ENCODE data around the gene INA. TPM values are rescaled to one million over a fixed set of nuclear protein-coding genes. Genes with fewer than 3 reads are reported as not detected.

Gene INA
- 1.1 and 1.2 TPM in 2 replicates for total RNA-seq

DNA sequence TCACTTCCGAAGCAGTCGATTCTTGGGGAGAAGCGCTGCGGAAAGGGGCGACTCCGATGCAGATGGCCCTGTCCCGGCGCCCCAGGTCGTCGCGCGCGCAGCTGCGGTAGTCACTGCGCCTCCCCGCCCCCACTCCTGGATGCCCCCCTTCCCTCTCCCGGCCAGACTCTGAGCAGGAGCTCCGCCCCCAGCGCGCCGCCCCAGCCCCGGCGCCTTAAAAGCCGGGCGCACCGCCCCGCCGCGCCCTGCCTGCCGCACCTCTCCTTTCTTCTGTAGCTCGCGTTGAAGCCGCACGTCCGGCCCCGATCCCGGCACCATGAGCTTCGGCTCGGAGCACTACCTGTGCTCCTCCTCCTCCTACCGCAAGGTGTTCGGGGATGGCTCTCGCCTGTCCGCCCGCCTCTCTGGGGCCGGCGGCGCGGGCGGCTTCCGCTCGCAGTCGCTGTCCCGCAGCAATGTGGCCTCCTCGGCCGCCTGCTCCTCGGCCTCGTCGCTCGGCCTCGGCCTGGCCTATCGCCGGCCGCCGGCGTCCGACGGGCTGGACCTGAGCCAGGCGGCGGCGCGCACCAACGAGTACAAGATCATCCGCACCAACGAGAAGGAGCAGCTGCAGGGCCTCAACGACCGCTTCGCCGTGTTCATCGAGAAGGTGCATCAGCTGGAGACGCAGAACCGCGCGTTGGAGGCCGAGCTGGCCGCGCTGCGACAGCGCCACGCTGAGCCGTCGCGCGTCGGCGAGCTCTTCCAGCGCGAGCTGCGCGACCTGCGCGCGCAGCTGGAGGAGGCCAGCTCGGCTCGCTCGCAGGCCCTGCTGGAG, at the start of gene INA:
Gene INA (plus strand): TSS at position 243 of the 817 bp plus-strand sequence. CDS start 74 bp downstream, at position 317.

GRCh38 chr10:103245587-103245986, 31.4 kb upstream of the INA start, which contains the start of gene RPEL1:
TSS of gene RPEL1 (plus strand) at chr10:103245887. CDS start at chr10:103245997, 110 bp downstream.

Other genes with a start within 250 kb of the INA start
- gene NT5C2, start 83.9 kb upstream of the INA start, total RNA-seq: 40.5 and 72.4 TPM in 2 replicates
- gene RPEL1, start 31.3 kb upstream of the INA start, total RNA-seq: under 0.01 and 0.19 TPM in 2 replicates
- 14.1 and 14.2 TPM in 2 replicates for gene PCGF6, start 74.0 kb downstream of the INA start, total RNA-seq
- 4.2 and 7.5 TPM in 2 replicates for gene TAF5, start 90.8 kb downstream of the INA start, total RNA-seq
- gene ATP5MK, start 119.3 kb downstream of the INA start, total RNA-seq: 254 and 289 TPM in 2 replicates
- gene PDCD11, start 119.5 kb downstream of the INA start, total RNA-seq: 30.2 and 53.7 TPM in 2 replicates
- 15.0 and 16.1 TPM in 2 replicates for gene CALHM2, start 175.2 kb downstream of the INA start, total RNA-seq
- not detected in 2 replicates for gene CALHM1, start 181.8 kb downstream of the INA start, total RNA-seq
- not detected in 2 replicates for gene CALHM3, start 202.1 kb downstream of the INA start, total RNA-seq
- under 0.01 TPM in 2 replicates for gene NEURL1, start 216.6 kb downstream of the INA start, total RNA-seq